GM12865 (cell line): ENCODE results near the gene MYCN.

ENCODE experiments used
- DNase-seq: peaks from one replicate; pipeline ENCODE4 v3.0.0; 2010; ENCODE audit warnings: low read depth
- H3K4me3 ChIP-seq: 2 replicates; pipeline ENCODE4 v1.5.1; 2011; ENCODE audit warnings: mild to moderate bottlenecking, low read depth, low read length, control low read depth
- TF ChIP-seq, protein P1 (sequence below): IDR thresholded peaks from 2 replicates; pipeline ENCODE4 v1.5.1; 2011; ENCODE audit warnings: low read length, control low read depth, low read depth, inconsistent platforms; ENCODE audit not compliant: insufficient read depth; ENCODE audit errors: missing control alignments

MYCN gene

DNA sequence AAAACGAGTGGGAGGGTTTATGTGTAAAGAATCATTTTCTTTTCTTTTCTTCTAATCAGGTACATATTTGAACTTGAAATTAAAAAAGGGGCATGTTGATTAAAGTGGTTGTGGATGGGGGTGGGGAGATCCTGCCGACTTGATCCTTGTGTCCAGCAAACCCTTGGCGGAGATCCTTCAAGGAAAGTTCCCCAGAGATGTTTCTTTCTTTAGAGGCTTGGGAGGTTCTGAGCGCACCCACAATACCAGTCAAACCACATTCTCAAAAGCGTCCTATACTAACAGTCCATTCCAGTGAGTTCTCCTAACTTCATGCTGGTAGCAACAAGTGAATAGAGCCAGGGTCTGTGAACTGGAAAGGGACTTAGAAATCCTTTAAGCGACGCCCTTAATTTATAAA lies 49.2 kb downstream of the MYCN start:
- no peak overlapping the region for H3K4me3 ChIP-seq
- TF ChIP-seq, protein P1, sequence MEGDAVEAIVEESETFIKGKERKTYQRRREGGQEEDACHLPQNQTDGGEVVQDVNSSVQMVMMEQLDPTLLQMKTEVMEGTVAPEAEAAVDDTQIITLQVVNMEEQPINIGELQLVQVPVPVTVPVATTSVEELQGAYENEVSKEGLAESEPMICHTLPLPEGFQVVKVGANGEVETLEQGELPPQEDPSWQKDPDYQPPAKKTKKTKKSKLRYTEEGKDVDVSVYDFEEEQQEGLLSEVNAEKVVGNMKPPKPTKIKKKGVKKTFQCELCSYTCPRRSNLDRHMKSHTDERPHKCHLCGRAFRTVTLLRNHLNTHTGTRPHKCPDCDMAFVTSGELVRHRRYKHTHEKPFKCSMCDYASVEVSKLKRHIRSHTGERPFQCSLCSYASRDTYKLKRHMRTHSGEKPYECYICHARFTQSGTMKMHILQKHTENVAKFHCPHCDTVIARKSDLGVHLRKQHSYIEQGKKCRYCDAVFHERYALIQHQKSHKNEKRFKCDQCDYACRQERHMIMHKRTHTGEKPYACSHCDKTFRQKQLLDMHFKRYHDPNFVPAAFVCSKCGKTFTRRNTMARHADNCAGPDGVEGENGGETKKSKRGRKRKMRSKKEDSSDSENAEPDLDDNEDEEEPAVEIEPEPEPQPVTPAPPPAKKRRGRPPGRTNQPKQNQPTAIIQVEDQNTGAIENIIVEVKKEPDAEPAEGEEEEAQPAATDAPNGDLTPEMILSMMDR, result no peak
- no peak for DNase-seq

DNA sequence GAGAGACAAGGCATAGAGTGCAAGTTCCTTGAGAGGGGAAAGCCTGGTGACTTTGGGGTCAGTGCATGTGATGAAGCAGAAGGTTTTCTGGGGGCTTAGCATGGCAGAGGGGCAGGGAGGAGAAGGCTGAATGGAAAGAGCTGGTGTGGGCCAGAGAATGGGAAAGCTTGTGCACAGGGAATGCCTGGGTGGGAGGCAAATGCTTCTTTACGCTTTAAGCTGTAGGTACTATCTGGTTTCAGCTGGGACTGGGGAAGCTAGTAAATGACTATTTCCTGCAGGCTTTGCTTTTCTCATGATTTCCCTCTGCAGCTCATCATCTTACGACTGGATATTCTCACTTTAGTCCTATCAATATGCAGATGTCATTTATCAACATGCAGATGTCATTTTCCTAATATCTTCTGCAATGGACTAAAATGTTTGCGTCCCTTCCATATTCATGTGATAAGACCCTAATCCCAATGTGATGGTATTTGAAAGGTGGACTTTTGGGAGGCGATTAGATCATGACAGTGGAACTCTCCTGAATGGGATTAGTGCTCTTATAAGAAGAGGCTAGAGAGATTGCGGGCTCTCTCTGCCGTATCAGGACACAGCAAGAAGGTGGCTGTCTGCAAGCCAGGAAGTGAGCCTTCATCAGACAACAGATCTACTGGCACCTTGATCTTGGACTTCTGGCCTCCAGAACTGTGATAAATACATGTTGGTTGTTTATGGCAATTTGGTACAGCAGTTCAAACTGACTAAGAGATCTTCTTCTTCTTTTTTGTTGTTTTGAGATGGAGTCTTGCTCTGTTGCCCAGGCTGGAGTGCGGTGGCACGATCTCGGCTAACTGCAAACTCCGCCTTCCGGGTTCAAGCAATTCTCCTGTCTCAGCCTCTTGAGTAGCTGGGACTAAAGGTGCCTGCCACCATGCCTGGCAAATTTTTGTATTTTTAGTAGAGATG lies 50.1 kb downstream of the MYCN start:
- H3K4me3 ChIP-seq, result no peak overlapping the region
- TF ChIP-seq, protein P1, result no peak

DNA sequence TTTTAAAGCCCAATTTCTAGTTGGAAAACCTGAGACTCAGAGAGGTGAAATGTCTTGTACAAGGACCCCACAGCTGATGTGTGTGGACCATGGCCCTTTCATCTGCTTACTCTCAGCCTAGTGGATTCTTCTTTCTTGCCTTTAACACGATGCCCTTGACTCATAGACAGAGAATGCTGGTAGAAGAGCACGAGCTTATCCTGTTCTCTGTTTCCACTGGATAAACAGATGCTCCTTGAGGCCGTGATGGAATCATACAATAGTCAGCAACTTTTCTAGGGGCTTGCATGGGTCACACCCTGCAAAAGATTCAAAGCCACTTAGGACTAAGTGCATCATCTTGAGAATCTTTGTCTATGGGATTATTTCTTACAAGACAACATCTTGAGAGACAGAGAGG lies 50.9 kb downstream of the MYCN start:
- no peak for DNase-seq
- TF ChIP-seq, protein P1, result no peak
- H3K4me3 ChIP-seq, result no peak overlapping the region

More for the DNA sequence above, 50.1 kb downstream of the MYCN start:
- no peak for DNase-seq

DNA sequence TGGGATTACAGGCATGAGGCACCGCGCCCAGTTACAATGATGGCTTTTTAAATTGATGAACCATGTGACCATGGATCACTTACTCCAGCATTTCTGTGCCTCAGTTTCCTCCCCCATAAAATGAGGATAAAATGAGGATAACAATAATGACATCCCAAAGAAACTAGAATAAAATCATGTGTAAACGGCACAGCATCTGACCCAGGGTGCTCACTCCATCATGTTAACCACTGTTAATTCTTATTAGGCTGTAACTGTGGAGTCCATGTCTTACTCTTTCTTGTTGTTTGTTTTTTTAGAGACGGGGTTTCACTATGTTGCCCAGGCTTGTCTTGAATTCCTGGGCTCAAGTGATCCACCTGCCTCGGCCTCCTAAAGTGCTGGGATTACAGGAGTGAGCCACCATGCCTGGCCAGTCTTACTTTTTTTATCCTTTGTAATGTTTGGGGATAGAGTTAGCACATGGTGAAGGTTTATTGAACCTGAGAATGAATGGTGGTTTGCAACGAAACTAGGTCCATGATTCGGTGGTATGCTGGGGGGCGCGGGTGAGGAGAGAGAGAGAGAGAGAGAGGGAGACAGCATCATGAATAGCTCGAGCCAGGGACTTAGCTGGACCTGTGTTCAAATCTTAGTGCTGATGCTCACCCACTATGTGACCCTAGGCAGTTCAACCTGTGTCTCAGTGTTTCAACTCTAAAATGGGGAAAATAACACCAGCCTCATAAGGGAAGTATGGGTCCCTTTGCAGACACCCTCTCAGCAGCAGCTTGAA lies 52.3 kb downstream of the MYCN start:
- no peak overlapping the region for H3K4me3 ChIP-seq
- TF ChIP-seq, protein P1, result no peak
- no peak for DNase-seq

DNA sequence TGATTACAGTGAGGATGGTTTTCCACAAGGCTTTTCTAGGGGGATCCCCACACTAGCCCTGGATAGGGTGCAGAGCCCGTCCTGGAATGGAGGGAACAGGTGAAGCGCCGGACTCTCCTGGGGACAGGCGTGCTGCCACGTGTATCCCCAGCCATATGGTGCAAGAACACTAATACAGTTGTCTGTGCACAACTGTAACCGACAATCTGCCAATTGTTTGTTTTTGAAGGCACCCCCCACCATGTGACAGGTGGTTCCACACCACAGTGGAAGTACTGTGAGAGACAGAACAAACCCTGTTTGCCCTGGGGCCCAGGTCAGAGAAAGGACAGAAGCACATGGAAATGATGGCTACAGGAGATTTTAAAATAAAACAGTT lies 52.9 kb downstream of the MYCN start:
- H3K4me3 ChIP-seq, result no peak overlapping the region
- TF ChIP-seq, protein P1, result no peak
- no peak for DNase-seq

DNA sequence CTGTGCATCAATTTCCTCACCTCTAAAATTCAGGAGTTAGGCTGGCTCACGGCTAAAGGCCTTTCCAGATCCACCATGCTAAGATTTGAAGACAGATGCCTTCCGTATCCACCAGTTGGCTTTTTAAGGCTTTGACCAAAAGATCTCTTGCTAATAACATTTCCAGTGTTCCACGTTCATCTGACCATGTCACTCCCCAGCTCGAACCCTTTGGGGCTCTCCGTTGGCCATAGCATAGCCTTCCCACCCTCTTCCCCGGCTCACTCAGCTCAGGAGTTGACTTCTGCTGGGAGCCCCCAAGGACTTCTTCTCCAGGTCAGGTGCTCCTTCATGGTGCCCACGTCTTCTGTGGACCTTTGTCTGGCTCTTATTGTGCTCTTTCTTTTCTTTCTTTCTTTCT lies 53.3 kb downstream of the MYCN start:
- H3K4me3 ChIP-seq, result no peak overlapping the region
- no peak for DNase-seq
- TF ChIP-seq, protein P1, result no peak
